Measurements from ENCODE around the gene AVPI1. TPM values are rescaled to one million over a fixed set of nuclear protein-coding genes. Genes with fewer than 3 reads are reported as not detected.
A peak's percentile ranks its signal among the peaks of the same experiment; 100 is the strongest.
"Not testable (repeated sequence)": the region's sequence is repeated elsewhere in the genome, so short reads cannot be mapped to it uniquely, and the experiment has no call there.

AVPI1 gene
- total RNA-seq, 1 donor from 2014 or later, result 2.6 TPM

GRCh38 chr10:97640174-97640867, 46.7 kb downstream of the AVPI1 start, which contains the start of gene PI4K2A:
Gene PI4K2A, plus strand, starts transcription at chr10:97640671. Its CDS starts 72 bp downstream, at chr10:97640743.
- peaks cover 8% of the 10 kb centered on the region for H3K27me3 Mint-ChIP-seq (ENCODE audit: insufficient read depth, low read depth)
- Histone ChIP-seq H3K27me3 (no peaks in the 10 kb centered on the region), H2AFZ (replicated peaks) (peak within 1 kb of the TSS; percentile 22), H3K4me1 (peaks cover 11% of the 10 kb centered on the region), H3K9me3 (ENCODE audit: low read depth) (no peaks in the 10 kb centered on the region), H3K36me3 (no peaks in the 10 kb centered on the region), H4K20me1 (ENCODE audit: low read depth) (peaks cover 31% of the 10 kb centered on the region), H3K27ac (peak within 1 kb of the TSS; percentile 22), H3K9ac (peak within 1 kb of the TSS; percentile 56), H3K4me2 (peak within 1 kb of the TSS; percentile 91), H3K79me2 (ENCODE audit: low read depth) (peaks cover 43% of the 10 kb centered on the region), H3K4me3 (peak within 1 kb of the TSS; percentile 76), H3F3A (ENCODE audit: low read depth) (peaks cover 16% of the 10 kb centered on the region)
- peaks cover 20% of the 10 kb centered on the region for H3K4me1 Mint-ChIP-seq
- TF ChIP-seq CTCF (IDR thresholded peaks at IDR 0.05) (no peak), EZH2phosphoT487 (IDR thresholded peaks at IDR 0.05) (no peak), EZH2 (IDR thresholded peaks at IDR 0.05) (no peak)
- no peaks in the 10 kb centered on the region for H3K9me3 Mint-ChIP-seq
- peak within 1 kb of the TSS; percentile 85 for H3K27ac Mint-ChIP-seq
- peaks cover 12% of the 10 kb centered on the region for H3K36me3 Mint-ChIP-seq
- peak; percentile 100 for DNase-seq (ENCODE audit: low spot score)
- peak within 1 kb of the TSS; percentile 99 for H3K4me3 Mint-ChIP-seq

- DNase-seq (ENCODE audit: low spot score); H3K4me3 ChIP-seq; H3K9me3 ChIP-seq (ENCODE audit: low read depth); H3K27me3 ChIP-seq; H3K27me3 Mint-ChIP-seq (ENCODE audit: insufficient read depth, low read depth); H2AFZ ChIP-seq (replicated peaks); H3K9ac ChIP-seq; H3K4me3 Mint-ChIP-seq; H3K9me3 Mint-ChIP-seq; H3K36me3 Mint-ChIP-seq; H3K27ac Mint-ChIP-seq; H3K4me2 ChIP-seq; H3K27ac ChIP-seq; H3K36me3 ChIP-seq: not testable (repeated sequence)
- H3K79me2 ChIP-seq (ENCODE audit: low read depth), result peaks cover 33% of the 10 kb centered on the region
- H4K20me1 ChIP-seq (ENCODE audit: low read depth), result peaks cover 27% of the 10 kb centered on the region
- peaks cover 20% of the 10 kb centered on the region for H3K4me1 Mint-ChIP-seq
- H3K4me1 ChIP-seq, result peaks cover 11% of the 10 kb centered on the region
- peaks cover 16% of the 10 kb centered on the region for H3F3A ChIP-seq (ENCODE audit: low read depth)
Measured at GRCh38 chr10:97639090-97639489, 48.0 kb downstream of the AVPI1 start.

GRCh38 chr10:97635577-97635976, 51.5 kb downstream of the AVPI1 start:
- H3K4me1 ChIP-seq, result peaks cover 8% of the 10 kb centered on the region
- peaks cover 23% of the 10 kb centered on the region for H3K79me2 ChIP-seq (ENCODE audit: low read depth)
- no peaks in the 10 kb centered on the region for H3K9me3 ChIP-seq (ENCODE audit: low read depth)
- no peaks in the 10 kb centered on the region for H3K27me3 ChIP-seq
- H4K20me1 ChIP-seq (ENCODE audit: low read depth), result no peaks in the 10 kb centered on the region
- H3K4me3 ChIP-seq, result no peak overlapping the region
- Mint-ChIP-seq H3K36me3 (peaks cover 2% of the 10 kb centered on the region), H3K9me3 (no peaks in the 10 kb centered on the region), H3K27me3 (ENCODE audit: insufficient read depth, low read depth) (peaks cover 2% of the 10 kb centered on the region), H3K4me1 (peaks cover 17% of the 10 kb centered on the region), H3K4me3 (no peak overlapping the region), H3K27ac (no peak overlapping the region)
- DNase-seq (ENCODE audit: low spot score), result no peak
- H2AFZ ChIP-seq (replicated peaks), result no peak overlapping the region
- H3K9ac ChIP-seq, result no peak overlapping the region
- H3K4me2 ChIP-seq, result no peak overlapping the region
- no peaks in the 10 kb centered on the region for H3K36me3 ChIP-seq
- H3F3A ChIP-seq (ENCODE audit: low read depth), result peaks cover 22% of the 10 kb centered on the region
- TF ChIP-seq CTCF (IDR thresholded peaks at IDR 0.05), result no peak
- TF ChIP-seq EZH2phosphoT487 (IDR thresholded peaks at IDR 0.05), result no peak
- TF ChIP-seq EZH2 (IDR thresholded peaks at IDR 0.05), result no peak
- no peak overlapping the region for H3K27ac ChIP-seq

GRCh38 chr10:97633921-97634320, 53.1 kb downstream of the AVPI1 start:
- peak overlapping the region; percentile 100 for H3K4me3 Mint-ChIP-seq
- no peak overlapping the region for H3K9ac ChIP-seq
- no peaks in the 10 kb centered on the region for H3K36me3 ChIP-seq

More at GRCh38 chr10:97633921-97634320, 53.1 kb downstream of the AVPI1 start:
- H3K4me2 ChIP-seq, result peak overlapping the region; percentile 83
- H3K27me3 Mint-ChIP-seq (ENCODE audit: insufficient read depth, low read depth), result peaks cover 6% of the 10 kb centered on the region
- H3K4me1 ChIP-seq, result peaks cover 8% of the 10 kb centered on the region
- no peaks in the 10 kb centered on the region for H3K9me3 ChIP-seq (ENCODE audit: low read depth)
- H3K79me2 ChIP-seq (ENCODE audit: low read depth), result peaks cover 28% of the 10 kb centered on the region
- peak overlapping the region; percentile 99 for H3K27ac Mint-ChIP-seq
- no peaks in the 10 kb centered on the region for H3K9me3 Mint-ChIP-seq
- TF ChIP-seq CTCF (IDR thresholded peaks at IDR 0.05), result peak; percentile 21
- TF ChIP-seq EZH2phosphoT487 (IDR thresholded peaks at IDR 0.05), result no peak
- H3K4me3 ChIP-seq, result peak overlapping the region; percentile 69
- no peaks in the 10 kb centered on the region for H4K20me1 ChIP-seq (ENCODE audit: low read depth)
- no peaks in the 10 kb centered on the region for H3K27me3 ChIP-seq
- H2AFZ ChIP-seq (replicated peaks), result peak overlapping the region; percentile 92
- peaks cover 13% of the 10 kb centered on the region for H3K4me1 Mint-ChIP-seq
- peaks cover 18% of the 10 kb centered on the region for H3F3A ChIP-seq (ENCODE audit: low read depth)
- peak; percentile 16 for DNase-seq (ENCODE audit: low spot score)
- H3K36me3 Mint-ChIP-seq, result peaks cover 8% of the 10 kb centered on the region
- peak overlapping the region; percentile 14 for H3K27ac ChIP-seq
